GM15510 (cell line): ENCODE results near the gene HNRNPH2.

Experiments used
- POLR2A ChIP-seq: IDR thresholded peaks from 3 replicates; pipeline ENCODE4 v1.6.1; 2011; ENCODE audit warnings: borderline replicate concordance; ENCODE audit not compliant: insufficient read length; ENCODE audit errors: extremely low read depth

Gene HNRNPH2

DNA sequence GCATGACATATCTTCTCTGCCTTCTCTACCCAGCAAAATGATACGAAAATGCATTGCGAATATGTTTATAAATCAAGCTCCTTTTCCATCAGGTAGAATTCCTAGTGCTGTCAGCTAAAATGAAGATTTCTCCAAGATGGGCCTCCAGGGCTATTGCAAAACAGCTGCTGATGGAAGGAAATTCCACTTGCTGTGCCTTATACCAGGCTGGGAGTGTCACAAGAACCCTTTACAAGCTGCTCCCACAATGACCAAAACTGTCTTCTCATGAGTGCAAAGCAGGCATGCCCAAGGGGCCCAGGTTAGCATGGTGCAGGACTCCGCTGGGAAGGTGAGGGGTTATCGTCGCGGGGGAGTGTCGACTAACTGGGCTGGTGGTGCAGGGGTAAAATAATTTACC lies 8.7 kb downstream of the HNRNPH2 start:
- TF ChIP-seq POLR2A: no peak

DNA sequence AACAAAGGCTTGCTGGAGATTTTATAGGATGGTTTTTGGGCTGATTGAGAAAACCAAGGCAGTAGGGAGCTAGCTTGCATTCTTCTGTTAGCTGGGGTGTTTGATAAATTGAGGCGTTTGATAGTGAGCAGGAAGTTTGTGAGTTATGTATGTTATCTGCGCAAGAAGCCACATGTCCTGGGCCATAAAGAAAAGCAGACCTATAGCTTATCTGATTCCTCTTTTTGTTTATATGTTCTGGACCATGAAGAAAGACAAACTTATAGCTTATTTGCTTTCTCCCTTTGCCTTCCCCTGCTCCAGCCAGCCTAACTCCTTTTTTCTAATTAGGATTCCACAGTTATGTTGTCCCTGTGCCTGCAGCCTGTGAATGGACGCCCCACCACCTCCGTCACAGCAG lies 9.2 kb downstream of the HNRNPH2 start:
- no peak for TF ChIP-seq POLR2A

DNA sequence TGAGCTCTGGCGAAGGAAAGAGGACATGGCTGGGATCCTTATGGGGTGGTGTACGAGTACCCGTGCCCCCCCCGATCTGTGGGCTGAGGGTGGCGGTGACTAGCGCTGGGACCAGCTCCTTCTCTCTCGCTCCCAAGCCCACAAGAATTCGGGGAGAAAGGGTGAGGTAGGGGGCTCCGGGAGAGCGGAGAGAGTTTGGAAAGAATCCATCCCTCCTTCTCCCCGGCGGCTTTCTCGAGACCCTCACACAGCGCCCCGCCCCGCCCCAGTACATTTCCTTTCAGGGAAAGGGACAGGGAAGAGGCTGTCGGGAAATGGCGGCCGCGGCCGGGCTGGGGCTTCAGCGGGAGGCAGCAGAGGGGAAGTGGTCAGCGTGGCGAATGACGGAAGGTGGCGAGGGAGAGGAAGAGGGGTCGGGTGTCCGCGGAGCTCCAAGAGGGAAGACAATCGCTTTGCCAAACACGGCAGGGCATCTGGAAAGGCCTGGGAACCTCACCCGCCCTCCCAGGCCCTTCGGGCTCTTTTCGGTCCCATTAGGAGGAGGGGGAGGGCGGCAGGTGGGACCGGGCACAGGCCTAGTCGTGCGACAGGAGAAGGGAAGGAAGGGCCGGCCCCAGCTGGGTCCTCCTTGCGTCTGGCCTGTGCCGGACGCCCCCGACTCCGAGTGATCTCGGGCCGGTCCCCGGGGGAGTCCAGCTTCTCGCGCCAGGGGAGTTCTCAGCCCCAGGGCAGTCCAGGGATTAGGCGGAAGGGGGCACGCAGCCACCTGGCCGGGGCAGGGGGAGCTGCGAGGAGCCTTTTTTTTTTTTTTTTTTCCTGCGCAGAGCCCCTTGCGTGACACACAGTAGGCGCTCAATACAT lies 10.2 kb downstream of the HNRNPH2 start:
- peak; percentile 13 for TF ChIP-seq POLR2A

DNA sequence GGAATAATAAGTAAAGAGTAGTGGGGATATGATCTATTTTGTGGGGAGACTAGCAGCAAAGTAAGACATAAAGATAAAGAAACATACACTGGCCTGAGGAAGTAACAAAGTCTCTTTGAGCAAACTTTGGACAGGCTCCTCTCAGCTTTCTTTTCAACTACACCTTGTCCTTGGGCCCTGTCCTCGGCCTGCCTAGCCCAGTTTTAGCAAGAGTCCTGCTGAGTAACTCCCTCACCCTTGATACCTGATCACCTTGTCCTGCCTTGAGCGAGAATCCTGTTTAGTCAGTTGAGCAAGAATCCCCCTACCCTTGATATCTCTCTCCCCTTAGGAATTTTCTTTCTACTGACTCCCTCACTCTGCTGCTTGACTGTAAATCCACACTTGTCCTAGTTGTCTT lies 11.5 kb downstream of the HNRNPH2 start:
- TF ChIP-seq POLR2A: no peak

DNA sequence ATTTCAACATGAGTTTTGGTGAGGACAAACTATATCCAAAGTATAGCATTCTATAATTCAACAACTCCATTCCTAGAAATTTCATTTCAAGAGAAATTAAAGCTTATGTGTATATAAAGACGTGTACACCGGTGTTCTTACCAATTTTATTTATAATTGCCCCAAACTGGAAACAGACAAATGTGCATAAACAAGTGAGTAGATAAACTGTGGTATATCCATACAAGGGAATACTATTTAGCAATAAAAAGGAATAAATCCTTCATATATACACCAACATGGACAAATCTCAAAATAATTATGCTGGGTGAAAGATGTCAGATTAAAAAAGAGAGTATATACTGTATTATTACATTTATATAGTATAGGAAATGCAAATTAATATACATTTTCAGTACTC lies 19.9 kb downstream of the HNRNPH2 start:
- no peak for TF ChIP-seq POLR2A

DNA sequence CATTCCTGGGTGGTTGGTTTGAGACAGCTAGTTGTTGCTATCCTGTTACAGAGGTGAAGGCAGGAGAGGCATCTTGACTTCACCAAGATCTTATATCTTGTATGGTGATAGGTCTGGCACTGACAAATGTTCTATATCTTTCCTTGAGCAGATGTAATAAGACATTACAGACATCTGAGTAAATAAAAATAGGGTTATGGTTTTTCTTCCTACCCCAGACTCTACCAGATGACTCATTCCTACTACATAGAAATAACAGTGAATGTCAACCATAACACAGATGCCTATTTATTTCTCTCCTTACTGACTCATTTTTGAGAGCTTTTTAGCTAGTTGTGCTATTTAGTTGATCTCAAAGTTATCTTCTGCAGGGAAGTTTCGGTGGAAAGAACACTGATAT lies 21.9 kb downstream of the HNRNPH2 start:
- no peak for TF ChIP-seq POLR2A

DNA sequence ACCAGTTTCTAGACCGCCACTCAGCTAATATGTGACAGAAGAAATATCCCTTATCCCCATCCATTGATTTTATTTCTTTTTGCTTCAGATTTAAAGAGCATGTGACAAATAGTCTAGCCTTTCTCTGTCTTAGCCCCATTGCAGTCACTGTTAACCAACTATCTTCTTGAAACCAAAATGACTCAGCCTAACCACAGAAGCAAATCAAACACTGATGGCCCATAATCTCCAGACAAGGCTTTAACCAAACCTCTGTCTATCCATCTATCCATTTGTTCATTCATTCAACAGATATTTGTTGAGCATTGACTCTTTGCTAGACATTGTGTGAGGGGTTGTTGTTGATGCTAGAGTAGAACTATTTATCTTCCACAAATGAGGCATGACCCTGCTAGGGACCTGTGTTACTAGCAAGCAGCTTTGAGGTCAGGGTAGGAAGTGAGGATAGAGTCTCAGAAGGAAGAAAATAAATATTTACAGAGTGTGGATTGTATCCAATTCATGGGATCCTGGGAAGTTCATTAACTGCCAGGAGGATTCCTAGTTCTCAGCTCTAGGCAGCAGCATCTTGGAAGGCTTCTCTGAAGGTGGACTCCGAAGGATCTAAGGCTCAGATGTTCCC lies 22.5 kb downstream of the HNRNPH2 start:
- TF ChIP-seq POLR2A: no peak

DNA sequence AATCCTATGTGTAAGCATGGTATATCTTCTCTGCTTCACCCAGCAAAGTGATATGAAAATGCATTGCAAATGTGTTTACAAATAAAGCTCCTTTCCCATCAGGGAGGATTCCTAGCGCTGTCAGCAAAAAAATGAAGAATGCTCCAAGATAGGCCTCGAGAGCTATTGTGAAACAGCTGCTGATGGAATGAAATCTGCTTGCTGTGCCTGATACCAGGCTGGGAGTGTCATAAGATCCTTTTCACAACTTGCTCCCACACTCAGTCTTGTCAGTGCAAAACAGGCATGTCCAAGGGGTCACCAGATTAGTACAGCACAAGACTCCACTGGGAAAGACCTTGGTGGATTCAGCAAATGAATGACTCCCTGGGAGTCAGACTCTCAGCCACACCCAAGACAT lies 34.1 kb downstream of the HNRNPH2 start:
- no peak for TF ChIP-seq POLR2A

DNA sequence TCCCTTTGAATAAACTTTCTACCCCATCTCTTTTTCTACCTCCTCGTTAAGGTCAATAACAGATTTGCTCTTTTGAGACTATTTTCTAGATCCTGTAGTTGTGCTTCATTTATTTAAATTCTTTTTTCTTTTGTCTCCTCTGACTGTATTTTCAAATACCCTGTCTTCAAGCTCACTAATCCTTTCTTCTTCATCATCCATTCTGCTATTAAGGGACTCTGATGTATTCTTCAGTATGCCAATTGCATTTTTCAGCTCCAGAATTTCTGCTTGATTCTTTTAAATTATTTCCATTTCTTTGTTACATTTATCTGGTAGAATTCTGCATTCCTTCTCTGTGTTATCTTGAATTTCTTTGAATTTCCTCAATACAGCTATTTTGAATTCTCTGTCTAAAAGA lies 41.3 kb downstream of the HNRNPH2 start:
- TF ChIP-seq POLR2A: no peak

DNA sequence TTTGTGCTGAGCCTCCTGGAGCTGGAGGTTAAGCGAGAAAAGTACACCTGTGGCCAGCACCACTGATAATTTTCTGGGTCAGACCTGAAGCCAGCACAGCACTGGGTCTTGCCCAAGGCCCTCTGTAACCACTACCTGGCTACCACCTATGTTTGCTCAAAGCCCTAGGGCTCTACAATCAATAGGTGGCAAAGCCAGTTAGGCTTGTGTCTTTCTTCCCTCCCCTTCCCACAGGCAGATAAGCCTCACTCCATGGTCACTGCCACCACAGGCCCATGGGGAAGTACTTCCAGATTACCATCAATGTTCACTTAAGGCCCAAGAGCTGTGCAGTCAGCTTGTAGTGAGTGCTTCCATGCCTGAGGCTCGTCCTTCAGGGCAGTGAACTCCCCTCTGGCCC lies 42.1 kb downstream of the HNRNPH2 start:
- TF ChIP-seq POLR2A: no peak

DNA sequence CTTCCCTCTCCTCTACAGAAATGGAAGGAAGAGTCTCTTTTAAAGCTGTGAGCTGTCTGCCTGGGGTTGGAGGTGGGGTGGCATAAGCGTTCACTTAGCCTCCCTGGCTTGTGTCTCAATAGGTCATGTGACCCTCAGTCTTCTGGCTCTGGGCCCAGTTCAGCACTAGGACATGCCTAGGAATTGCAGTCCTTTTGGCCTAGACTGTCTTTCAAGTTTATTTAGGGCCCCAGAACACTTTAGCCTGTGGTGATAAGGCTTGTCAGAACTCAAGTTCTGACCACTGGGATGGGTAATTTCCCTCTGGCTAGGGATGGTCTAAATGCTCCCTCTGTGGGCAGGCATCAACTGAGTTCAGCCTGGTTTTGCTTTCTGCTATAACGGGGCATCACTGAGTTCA lies 42.9 kb downstream of the HNRNPH2 start:
- no peak for TF ChIP-seq POLR2A

DNA sequence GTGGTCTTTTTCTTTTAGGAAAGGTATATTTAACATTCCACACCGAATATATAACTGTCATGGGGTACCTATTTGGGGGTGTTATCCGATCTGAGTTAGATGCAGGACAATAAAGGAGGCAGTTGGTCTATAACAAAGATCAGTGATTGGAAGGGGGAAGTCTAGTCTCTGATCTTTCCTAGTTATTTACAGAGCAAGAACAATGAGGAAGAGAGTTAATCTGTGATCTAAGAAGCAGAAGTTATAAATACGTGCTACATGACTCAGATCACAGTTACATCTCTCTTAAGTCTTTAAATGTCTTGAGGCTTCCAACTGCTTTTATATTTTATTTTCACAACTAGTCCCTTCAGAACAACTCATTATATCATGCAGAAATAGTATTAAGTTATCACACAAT lies 44.0 kb downstream of the HNRNPH2 start:
- no peak for TF ChIP-seq POLR2A

DNA sequence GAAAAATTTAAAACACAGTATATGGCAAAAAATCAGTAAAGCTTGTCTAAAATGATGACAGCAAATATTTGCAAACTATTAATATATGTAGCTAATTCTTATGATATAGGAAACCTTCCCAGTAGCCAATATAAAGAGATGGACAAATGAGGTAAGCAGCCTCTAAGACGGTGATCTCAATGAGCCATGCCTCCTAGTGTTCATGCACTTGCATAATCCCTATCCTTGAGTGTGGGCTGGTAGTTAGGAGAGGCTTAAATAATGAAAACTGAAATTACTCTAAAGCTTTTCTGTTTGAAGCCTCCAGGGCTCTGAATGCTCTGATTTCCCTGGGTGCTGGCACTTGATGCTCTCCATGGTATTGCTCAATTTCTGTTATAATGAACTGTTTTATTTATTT lies 52.6 kb downstream of the HNRNPH2 start:
- TF ChIP-seq POLR2A: no peak

DNA sequence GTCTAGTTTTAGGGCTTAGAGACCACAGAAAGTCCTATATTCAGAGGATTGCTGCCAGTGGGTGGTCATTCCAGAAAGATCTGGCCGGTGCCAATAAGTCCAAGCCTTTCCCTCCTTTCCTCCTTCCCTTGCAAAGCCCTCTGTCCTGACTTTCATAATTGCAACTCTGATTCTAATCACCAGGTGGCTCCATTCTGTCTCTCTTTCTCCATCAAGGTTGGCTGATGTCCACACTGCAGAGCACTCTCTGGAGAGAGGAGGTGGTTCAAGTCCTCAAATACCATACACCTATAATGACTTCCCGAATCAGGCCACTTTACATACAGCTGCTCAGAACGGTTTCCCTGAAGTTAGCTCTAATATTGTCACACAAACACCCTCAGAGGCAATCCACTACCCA lies 54.9 kb downstream of the HNRNPH2 start:
- no peak for TF ChIP-seq POLR2A
